Fibroblast of pulmonary artery (primary cell): ENCODE measurements around the gene NBPF6.
"Not testable (repeated sequence)": the region's sequence is repeated elsewhere in the genome, so short reads cannot be mapped to it uniquely, and the experiment has no call there.

Source experiments
- DNase-seq: peaks from one replicate; pipeline ENCODE4 v3.0.0-alpha.2; 2010; ENCODE audit warnings: low read depth
- H3K4me3 ChIP-seq: replicated peaks from 2 replicates; pipeline ENCODE4 v1.5.1; 2011; ENCODE audit warnings: low read depth, mild to moderate bottlenecking, control low read depth, low read length, moderate library complexity
- CTCF ChIP-seq: IDR thresholded peaks from 2 replicates; pipeline ENCODE4 v1.5.1; 2011; ENCODE audit warnings: mild to moderate bottlenecking, control low read depth, low read length, inconsistent platforms; ENCODE audit errors: missing control alignments

The NBPF6 gene

GRCh38 chr1:108478429-108479015, 28.4 kb downstream of the NBPF6 start:
- no peak for TF ChIP-seq CTCF
- H3K4me3 ChIP-seq = no peak overlapping the region
- no peak for DNase-seq

DNA sequence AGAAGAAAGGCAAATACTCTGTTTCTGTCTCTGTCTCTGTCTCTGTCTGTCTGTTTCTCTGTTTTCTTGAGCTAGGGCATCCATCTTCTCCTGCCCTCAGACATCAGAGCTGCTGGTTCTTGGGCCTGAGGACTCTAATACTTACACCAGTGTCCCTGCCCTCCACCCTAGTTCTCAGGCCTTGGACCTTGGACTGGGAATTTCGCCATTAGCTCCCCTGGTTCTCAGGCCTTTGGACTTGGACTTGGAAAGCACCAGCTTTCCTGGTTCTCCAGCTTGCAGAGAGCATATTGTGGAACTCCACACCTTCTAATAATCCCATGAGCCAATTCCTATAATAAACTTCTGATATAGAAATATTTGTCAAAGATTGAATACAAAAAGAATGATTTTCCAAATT, 32.6 kb downstream of the NBPF6 start:
- no peak overlapping the region for H3K4me3 ChIP-seq
- no peak for DNase-seq
- no peak for TF ChIP-seq CTCF

DNA sequence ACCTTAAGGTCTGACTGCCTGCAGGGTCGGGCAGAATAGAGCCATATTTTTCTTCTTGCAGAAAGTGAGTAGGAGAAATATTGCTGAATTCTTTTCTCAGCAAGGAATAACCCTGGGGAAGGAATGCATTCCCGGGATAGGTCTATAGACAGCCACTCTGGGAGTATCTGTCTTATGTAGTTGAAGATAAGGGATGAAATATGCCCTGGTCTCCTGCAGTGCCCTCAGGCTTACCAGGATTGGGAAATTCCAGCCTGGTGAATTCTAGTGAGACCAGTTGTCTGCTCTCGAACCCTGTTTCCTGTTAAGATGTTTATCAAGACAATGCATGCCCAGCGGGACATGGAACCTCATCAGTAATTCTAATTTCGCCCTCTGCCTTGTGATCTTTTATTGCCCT, 35.8 kb downstream of the NBPF6 start:
- DNase-seq, H3K4me3 ChIP-seq: not testable (repeated sequence)

DNA sequence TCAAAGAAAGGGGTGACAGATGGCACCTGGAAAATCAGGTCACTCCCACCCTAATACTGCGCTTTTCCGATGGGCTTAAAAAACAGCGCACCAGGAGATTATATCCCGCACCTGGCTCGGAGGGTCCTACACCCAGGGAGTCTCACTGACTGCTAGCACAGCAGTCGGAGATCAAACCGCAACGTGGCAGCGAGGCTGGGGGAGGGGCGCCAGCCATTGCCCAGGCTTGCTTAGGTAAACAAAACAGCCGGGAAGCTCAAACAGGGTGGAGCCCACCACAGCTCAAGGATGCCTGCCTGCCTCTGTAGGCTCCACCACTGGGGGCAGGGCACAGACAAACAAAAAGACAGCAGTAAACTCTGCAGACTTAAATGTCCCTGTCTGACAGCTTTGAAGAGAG, 36.6 kb downstream of the NBPF6 start:
- H3K4me3 ChIP-seq, DNase-seq: not testable (repeated sequence)

GRCh38 chr1:108495008-108495407, 44.9 kb downstream of the NBPF6 start:
- not testable (repeated sequence) for DNase-seq, H3K4me3 ChIP-seq

- H3K4me3 ChIP-seq, DNase-seq: not testable (repeated sequence)
These were observed 46.7 kb downstream of the NBPF6 start for GRCh38 chr1:108496856-108497255.

DNA sequence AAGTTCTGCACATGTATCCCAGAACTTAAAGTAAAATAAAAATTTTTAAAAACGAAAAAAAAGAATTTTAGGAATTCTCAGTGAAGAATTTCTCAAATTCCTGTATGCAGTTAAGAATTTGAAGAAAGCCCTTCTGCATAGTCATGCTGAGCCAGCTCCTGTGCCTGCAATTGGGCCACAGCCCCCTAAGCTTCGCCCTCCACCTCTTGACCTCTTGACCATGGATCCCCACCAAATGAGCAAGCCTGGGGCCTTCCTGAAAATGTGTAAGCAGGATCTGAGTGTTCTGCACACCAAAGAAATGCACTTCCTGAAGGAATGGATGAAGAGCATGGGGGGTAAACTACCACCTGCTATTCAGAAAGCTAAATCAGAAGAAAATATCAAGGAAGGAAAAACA, 52.0 kb downstream of the NBPF6 start:
- DNase-seq = no peak
- no peak for TF ChIP-seq CTCF
- no peak overlapping the region for H3K4me3 ChIP-seq

DNA sequence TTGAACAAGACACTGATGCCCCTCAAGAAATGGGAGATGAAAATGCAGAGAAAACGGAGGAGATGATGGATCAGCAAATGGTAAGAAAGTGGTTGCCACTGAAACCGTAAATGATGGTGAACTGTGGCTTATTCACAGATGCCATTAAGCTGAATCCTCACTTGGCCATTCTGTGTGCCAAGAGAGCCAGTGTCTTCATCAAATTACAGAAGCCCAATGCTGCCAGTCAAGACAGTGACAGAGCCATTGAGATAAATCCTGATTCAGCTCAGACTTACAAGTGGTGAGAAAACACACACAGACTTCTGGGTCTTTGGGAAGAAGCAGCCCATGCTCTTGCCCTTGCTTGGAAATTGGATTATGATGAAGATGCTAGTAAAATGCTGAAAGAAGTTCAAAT, 52.5 kb downstream of the NBPF6 start:
- no peak overlapping the region for H3K4me3 ChIP-seq
- DNase-seq = no peak
- TF ChIP-seq CTCF = no peak

- no peak for TF ChIP-seq CTCF
- H3K4me3 ChIP-seq = no peak overlapping the region
- peak; percentile 83 for DNase-seq
These were observed 53.1 kb downstream of the NBPF6 start for GRCh38 chr1:108503062-108503733.
